Thoracic aorta (tissue), 2 donors: ENCODE data around the gene FOXA3. TPM values are rescaled to one million over a fixed set of nuclear protein-coding genes. Genes with fewer than 3 reads are reported as not detected.

ENCODE experiments used
- ATAC-seq: fragments of 150-250 bp; one replicate; pipeline ENCODE4 v1.8.0; 2017; ENCODE audit warnings: low read depth; ENCODE audit not compliant: insufficient number of reproducible peaks, low FRiP score
- DNase-seq: peaks from one replicate; pipeline ENCODE4 v3.0.0-alpha.2; 2020; ENCODE audit warnings: low spot score
- H3K27ac ChIP-seq, 2 donors: fragments of 200-600 bp; sonication (generic); 1 replicate in 1 of 2; 2 replicates in 1 of 2; pipeline ENCODE4 v1.5.1; 2016; ENCODE audit warnings: mild to moderate bottlenecking in 2 of 2, moderate library complexity in 2 of 2
- H3K27me3 ChIP-seq: fragments of 200-600 bp; sonication (generic); replicated peaks from 2 replicates; pipeline ENCODE4 v1.6.0; 2016; ENCODE audit warnings: mild to moderate bottlenecking; ENCODE audit not compliant: insufficient read depth
- H3K36me3 ChIP-seq: fragments of 200-600 bp; sonication (generic); one replicate; pipeline ENCODE4 v1.5.1; 2016
- H3K4me1 ChIP-seq, 2 donors: fragments of 200-600 bp; sonication (generic); 1 replicate in 1 of 2; 2 replicates in 1 of 2; pipeline versions ENCODE4 v1.5.1 to v1.6.0; 2016; ENCODE audit warnings: low read depth in 2 of 2, mild to moderate bottlenecking in 1 of 2; ENCODE audit not compliant: control insufficient read depth in 1 of 2
- H3K4me3 ChIP-seq: fragments of 200-600 bp; sonication (generic); 2 replicates; pipeline ENCODE4 v1.5.1; 2016; ENCODE audit warnings: mild to moderate bottlenecking
- H3K9me3 ChIP-seq: fragments of 200-600 bp; sonication (generic); 2 replicates; pipeline ENCODE4 v1.5.1; 2016
- CTCF ChIP-seq: fragments of 200-600 bp; sonication (generic); IDR thresholded peaks from one replicate; pipeline ENCODE4 v1.5.1; 2019; ENCODE audit warnings: antibody characterized with exemption
- total RNA-seq, 2 donors: library from RNA; depleted of rRNA; stranded (reverse); fragments of >200 nt; gene quantifications; one replicate each; pipeline versions ENCODE4 v1.1.0 to v1.2.3, GENCODE V29; 2016

The FOXA3 gene
- total RNA-seq, 2 donors from 2014 or later, result not detected

GRCh38 chr19:45874620-45874966, 10.5 kb downstream of the FOXA3 start:
- no peak overlapping the region for H3K4me3 ChIP-seq
- H3K4me1 ChIP-seq, result peaks cover 5 to 9% of the 10 kb centered on the region in 2 donors
- H3K36me3 ChIP-seq, result no peaks in the 10 kb centered on the region
- H3K27me3 ChIP-seq, result no peaks in the 10 kb centered on the region
- no peaks in the 10 kb centered on the region for H3K9me3 ChIP-seq
- DNase-seq, result no peak
- no peak for ATAC-seq
- TF ChIP-seq CTCF, result no peak
- H3K27ac ChIP-seq, result no peak overlapping the region

GRCh38 chr19:45876161-45876410, 12.0 kb downstream of the FOXA3 start:
- no peak for DNase-seq
- Histone ChIP-seq H3K27me3 (no peaks in the 10 kb centered on the region), H3K4me3 (no peak overlapping the region), H3K36me3 (no peaks in the 10 kb centered on the region), H3K4me1 (peaks cover 5 to 9% of the 10 kb centered on the region in 2 donors), H3K9me3 (no peaks in the 10 kb centered on the region), H3K27ac (no peak overlapping the region)
- TF ChIP-seq CTCF, result no peak
- ATAC-seq, result no peak

- Histone ChIP-seq H3K4me3 (peak overlapping the region; percentile 29), H3K27ac (no peak overlapping the region), H3K9me3 (no peaks in the 10 kb centered on the region), H3K4me1 (peaks cover 5 to 9% of the 10 kb centered on the region in 2 donors), H3K36me3 (no peaks in the 10 kb centered on the region), H3K27me3 (no peaks in the 10 kb centered on the region)
- no peak for ATAC-seq
- TF ChIP-seq CTCF, result no peak
- DNase-seq, result no peak
Observed at GRCh38 chr19:45876411-45877197, 12.5 kb downstream of the FOXA3 start.

- H3K36me3 ChIP-seq, result no peaks in the 10 kb centered on the region
- no peak overlapping the region for H3K27ac ChIP-seq
- H3K4me1 ChIP-seq, result peaks cover 12 to 18% of the 10 kb centered on the region in 2 donors
- DNase-seq (no peak), ATAC-seq (no peak)
- no peak overlapping the region for H3K4me3 ChIP-seq
- no peaks in the 10 kb centered on the region for H3K9me3 ChIP-seq
- no peaks in the 10 kb centered on the region for H3K27me3 ChIP-seq
- no peak for TF ChIP-seq CTCF
Observed at GRCh38 chr19:45878043-45878794, 14.1 kb downstream of the FOXA3 start.

GRCh38 chr19:45879055-45879454, 14.9 kb downstream of the FOXA3 start:
- no peak for TF ChIP-seq CTCF
- peaks cover 18 to 25% of the 10 kb centered on the region in 2 donors for H3K4me1 ChIP-seq
- H3K9me3 ChIP-seq, result no peaks in the 10 kb centered on the region
- no peaks in the 10 kb centered on the region for H3K27me3 ChIP-seq
- DNase-seq (no peak), ATAC-seq (no peak)
- H3K4me3 ChIP-seq, result no peak overlapping the region
- H3K27ac ChIP-seq, result no peak overlapping the region
- H3K36me3 ChIP-seq, result peaks cover 5% of the 10 kb centered on the region
